Tibial nerve (tissue), 3 donors: ENCODE results near the gene FNBP1.

ENCODE experiments used
- POLR2A ChIP-seq, 2 donors: fragments of 450-650 bp; IDR thresholded peaks; one replicate each; pipeline ENCODE4 v1.6.1; 2017; ENCODE audit warnings: antibody characterized with exemption in 2 of 2, mild to moderate bottlenecking in 2 of 2, moderate library complexity in 2 of 2
- TF ChIP-seq, protein P1 (sequence below), 5 experiments: fragments of 200-600 bp in 3 of 5; fragments of 450-650 bp in 2 of 5; sonication (generic) in 3 of 5; IDR thresholded peaks; one replicate each; pipeline ENCODE4 v1.5.1; 2016 to 2019; ENCODE audit warnings: antibody characterized with exemption in 5 of 5, mild to moderate bottlenecking in 3 of 5, moderate library complexity in 2 of 5

DNA sequence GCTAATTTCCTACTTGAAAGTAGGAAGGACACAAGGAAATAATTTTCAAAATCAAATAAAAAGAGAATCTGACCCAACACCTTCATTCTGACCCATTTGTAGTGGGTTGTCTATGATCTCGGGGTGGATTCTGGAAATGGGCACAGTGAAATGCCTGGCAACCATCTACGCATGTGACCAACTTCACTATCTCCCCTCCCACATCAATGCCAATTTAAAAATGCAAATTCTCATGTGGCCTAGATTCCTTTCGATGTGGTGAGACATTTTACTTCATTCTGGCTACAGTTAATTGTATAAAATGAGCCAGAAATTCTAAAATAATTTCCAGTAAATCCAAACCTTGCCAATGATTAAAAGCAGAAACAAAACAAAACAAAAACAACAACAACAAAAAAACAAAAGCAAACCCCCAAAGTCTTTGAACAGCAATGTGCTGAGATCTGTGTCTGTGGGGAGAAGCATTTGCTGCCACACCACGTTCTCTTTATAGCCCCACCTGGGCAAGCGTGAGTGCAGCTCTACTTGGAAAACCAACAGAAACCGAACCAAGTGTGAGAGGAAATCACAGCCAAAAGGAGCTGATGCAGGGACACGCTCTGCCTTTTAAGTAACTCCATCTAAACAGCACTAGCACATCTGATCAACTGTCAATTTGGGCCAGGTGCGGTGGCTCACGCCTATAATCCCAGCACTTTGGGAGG lies 148.7 kb downstream of the FNBP1 start:
- no peak for TF ChIP-seq POLR2A (IDR thresholded peaks at IDR 0.05)
- TF ChIP-seq, protein P1, sequence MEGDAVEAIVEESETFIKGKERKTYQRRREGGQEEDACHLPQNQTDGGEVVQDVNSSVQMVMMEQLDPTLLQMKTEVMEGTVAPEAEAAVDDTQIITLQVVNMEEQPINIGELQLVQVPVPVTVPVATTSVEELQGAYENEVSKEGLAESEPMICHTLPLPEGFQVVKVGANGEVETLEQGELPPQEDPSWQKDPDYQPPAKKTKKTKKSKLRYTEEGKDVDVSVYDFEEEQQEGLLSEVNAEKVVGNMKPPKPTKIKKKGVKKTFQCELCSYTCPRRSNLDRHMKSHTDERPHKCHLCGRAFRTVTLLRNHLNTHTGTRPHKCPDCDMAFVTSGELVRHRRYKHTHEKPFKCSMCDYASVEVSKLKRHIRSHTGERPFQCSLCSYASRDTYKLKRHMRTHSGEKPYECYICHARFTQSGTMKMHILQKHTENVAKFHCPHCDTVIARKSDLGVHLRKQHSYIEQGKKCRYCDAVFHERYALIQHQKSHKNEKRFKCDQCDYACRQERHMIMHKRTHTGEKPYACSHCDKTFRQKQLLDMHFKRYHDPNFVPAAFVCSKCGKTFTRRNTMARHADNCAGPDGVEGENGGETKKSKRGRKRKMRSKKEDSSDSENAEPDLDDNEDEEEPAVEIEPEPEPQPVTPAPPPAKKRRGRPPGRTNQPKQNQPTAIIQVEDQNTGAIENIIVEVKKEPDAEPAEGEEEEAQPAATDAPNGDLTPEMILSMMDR (IDR thresholded peaks at IDR 0.05), result no peak
